Esophagus muscularis mucosa (tissue), 4 donors: ENCODE results near the gene ACTL7A. TPM values are rescaled to one million over a fixed set of nuclear protein-coding genes. Genes with fewer than 3 reads are reported as not detected.

Experiments
- DNase-seq: peaks from one replicate; pipeline ENCODE4 v3.0.0-alpha.2; 2017; ENCODE audit errors: extremely low spot score
- H3K27ac ChIP-seq, 4 donors: fragments of 200-600 bp; sonication (generic); replicated peaks in 1 of 4; 1 replicate in 3 of 4; 2 replicates in 1 of 4; pipeline ENCODE4 v1.5.1; 2016 to 2019; ENCODE audit warnings: mild to moderate bottlenecking in 1 of 4
- H3K27me3 ChIP-seq, 4 donors: fragments of 200-600 bp; sonication (generic); one replicate each; pipeline versions ENCODE4 v1.5.1 to v1.6.0; 2016 to 2019
- H3K36me3 ChIP-seq, 4 donors: fragments of 200-600 bp; sonication (generic); one replicate each; pipeline ENCODE4 v1.5.1; 2016 to 2019
- H3K4me1 ChIP-seq, 4 donors: fragments of 200-600 bp; sonication (generic); one replicate each; pipeline ENCODE4 v1.5.1; 2016 to 2019
- H3K4me3 ChIP-seq, 4 donors: fragments of 200-600 bp; sonication (generic); 1 replicate in 2 of 4; 2 replicates in 2 of 4; pipeline ENCODE4 v1.5.1; 2016 to 2019; ENCODE audit warnings: mild to moderate bottlenecking in 4 of 4, moderate library complexity in 1 of 4
- H3K9me3 ChIP-seq, 4 donors: fragments of 200-600 bp; sonication (generic); 1 replicate in 3 of 4; 2 replicates in 1 of 4; pipeline ENCODE4 v1.5.1; 2016 to 2019
- EP300 ChIP-seq: sonication (generic); formaldehyde crosslinking; IDR thresholded peaks from one replicate; pipeline ENCODE4 v1.6.1; 2017; ENCODE audit warnings: antibody characterized with exemption
- POLR2A ChIP-seq: fragments of 450-650 bp; IDR thresholded peaks from one replicate; pipeline ENCODE4 v1.6.1; 2017; ENCODE audit warnings: antibody characterized with exemption, moderate library complexity, mild to moderate bottlenecking, low read depth
- POLR2AphosphoS5 ChIP-seq, 2 donors: sonication (generic); formaldehyde crosslinking; IDR thresholded peaks; one replicate each; pipeline ENCODE4 v1.6.1; 2017; ENCODE audit warnings: antibody characterized with exemption in 2 of 2
- WGBS: methylation state at CpG from one replicate; pipeline ENCODE4 v1.1.5; 2018; 5-methylcytosine and 5-hydroxymethylcytosine counted together
- intact Hi-C: fragments of 100-400 bp; cut with DNase I; formaldehyde crosslinking; loops from one replicate; pipeline ENCODE4 v1.15.1; 2023
- total RNA-seq, 4 donors: library from RNA; depleted of rRNA; stranded (reverse); fragments of >200 nt; gene quantifications; one replicate each; pipeline versions ENCODE4 v1.1.0 to v1.2.1, GENCODE V29; 2016
- TF ChIP-seq, protein P1 (sequence below), 3 experiments: fragments of 200-600 bp in 2 of 3; fragments of 450-650 bp in 1 of 3; sonication (generic) in 2 of 3; IDR thresholded peaks; one replicate each; pipeline ENCODE4 v1.5.1; 2017 to 2019; ENCODE audit warnings: antibody characterized with exemption in 3 of 3, mild to moderate bottlenecking in 2 of 3, moderate library complexity in 1 of 3

The ACTL7A gene
- total RNA-seq, 4 donors from 2014 or later, result not detected

DNA sequence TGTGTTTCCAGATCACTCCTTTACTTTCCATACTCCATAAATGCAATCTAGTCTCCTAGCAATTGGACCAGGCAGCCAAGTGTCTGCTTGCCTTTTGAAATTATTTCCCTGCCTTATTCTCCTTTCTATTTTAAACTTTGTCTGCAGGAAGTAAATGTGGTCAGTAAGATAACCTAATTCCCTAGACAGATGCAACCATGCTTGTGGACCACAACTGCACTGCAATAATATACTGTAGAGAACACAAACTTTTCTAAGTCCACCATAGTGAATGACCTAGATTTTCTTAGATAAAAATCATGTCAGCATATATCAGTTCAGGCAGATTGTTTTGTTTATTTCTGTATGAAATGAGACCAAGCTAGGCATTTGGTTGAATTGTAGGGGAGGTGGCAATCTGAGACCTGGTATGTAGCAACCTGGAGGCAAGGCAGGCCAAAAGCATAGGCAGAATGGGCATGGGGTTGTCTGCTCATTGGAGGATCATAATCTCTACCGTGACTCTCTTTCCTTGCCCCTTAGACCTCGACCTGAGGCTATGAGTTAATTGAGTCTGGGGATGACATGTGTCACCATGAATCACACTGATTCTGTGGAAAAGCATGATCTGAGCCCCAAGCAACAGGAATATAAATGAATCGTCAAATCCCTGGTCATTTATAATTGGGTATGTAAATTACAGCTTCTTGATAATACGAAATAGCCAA is 27.0 kb upstream of the ACTL7A start:
- intact Hi-C loops, result no loop called here
- no peaks in the 10 kb centered on the region for H3K4me1 ChIP-seq
- WGBS, result 49% methylated on average over 4 of the region's 4 CpGs
- no peak overlapping the region for H3K27ac ChIP-seq
- H3K4me3 ChIP-seq, result no peak overlapping the region
- DNase-seq, result no peak
- H3K36me3 ChIP-seq, result no peaks in the 10 kb centered on the region
- H3K9me3 ChIP-seq, result no peaks in the 10 kb centered on the region
- H3K27me3 ChIP-seq, result no peaks in the 10 kb centered on the region
- TF ChIP-seq POLR2A (no peak), EP300 (no peak), POLR2AphosphoS5 (IDR thresholded peaks at IDR 0.05) (no peak)
- TF ChIP-seq, protein P1, sequence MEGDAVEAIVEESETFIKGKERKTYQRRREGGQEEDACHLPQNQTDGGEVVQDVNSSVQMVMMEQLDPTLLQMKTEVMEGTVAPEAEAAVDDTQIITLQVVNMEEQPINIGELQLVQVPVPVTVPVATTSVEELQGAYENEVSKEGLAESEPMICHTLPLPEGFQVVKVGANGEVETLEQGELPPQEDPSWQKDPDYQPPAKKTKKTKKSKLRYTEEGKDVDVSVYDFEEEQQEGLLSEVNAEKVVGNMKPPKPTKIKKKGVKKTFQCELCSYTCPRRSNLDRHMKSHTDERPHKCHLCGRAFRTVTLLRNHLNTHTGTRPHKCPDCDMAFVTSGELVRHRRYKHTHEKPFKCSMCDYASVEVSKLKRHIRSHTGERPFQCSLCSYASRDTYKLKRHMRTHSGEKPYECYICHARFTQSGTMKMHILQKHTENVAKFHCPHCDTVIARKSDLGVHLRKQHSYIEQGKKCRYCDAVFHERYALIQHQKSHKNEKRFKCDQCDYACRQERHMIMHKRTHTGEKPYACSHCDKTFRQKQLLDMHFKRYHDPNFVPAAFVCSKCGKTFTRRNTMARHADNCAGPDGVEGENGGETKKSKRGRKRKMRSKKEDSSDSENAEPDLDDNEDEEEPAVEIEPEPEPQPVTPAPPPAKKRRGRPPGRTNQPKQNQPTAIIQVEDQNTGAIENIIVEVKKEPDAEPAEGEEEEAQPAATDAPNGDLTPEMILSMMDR (IDR thresholded peaks at IDR 0.05), result no peak

DNA sequence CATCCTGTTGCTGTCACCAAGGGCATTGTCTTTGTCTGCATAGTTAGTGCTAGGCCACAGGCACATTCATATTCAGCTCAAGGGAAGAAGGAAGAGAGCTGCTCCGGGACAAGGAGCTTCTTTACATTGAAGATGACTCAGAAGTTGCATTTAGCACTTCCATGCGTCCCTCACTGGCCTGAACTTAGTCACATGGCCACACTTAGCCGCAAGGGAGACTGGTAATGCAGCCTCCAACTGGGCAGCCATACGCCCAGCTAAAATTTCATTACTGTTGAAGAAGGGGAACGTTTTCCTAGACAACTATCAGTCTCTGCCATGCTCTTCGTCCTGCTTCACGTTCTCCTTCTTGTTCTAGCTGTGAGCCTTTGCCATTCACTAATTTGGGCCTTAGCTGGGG is 26.2 kb upstream of the ACTL7A start:
- Histone ChIP-seq H3K27me3 (no peaks in the 10 kb centered on the region), H3K4me1 (no peaks in the 10 kb centered on the region), H3K9me3 (no peaks in the 10 kb centered on the region), H3K27ac (no peak overlapping the region), H3K4me3 (no peak overlapping the region), H3K36me3 (no peaks in the 10 kb centered on the region)
- TF ChIP-seq POLR2A, result no peak
- no peak for TF ChIP-seq EP300
- TF ChIP-seq POLR2AphosphoS5 (IDR thresholded peaks at IDR 0.05), result no peak
- TF ChIP-seq, protein P1 (IDR thresholded peaks at IDR 0.05), result no peak
- intact Hi-C loops, result no loop called here
- no peak for DNase-seq
- WGBS, result 66% methylated on average over 5 of the region's 7 CpGs

DNA sequence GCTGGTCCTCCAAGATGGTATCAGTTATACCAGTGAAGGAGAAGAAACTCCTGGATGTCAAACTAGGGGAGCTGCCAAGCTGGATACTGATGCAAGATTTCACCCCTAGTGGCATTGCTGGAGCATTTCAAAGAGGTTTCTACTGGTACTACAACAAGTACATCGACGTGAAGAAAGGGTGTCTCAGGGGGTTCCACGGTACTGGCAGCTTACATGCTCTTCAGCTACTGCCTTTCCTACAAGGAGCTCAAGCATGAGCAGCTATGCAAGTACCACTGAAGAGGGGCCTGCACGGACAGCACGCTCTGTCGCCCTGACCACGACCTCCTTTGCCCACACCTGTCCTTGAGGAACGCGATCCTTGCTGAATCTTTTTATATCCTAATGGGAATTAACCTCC is 25.7 kb upstream of the ACTL7A start:
- Histone ChIP-seq H3K9me3 (no peaks in the 10 kb centered on the region), H3K27ac (no peak overlapping the region), H3K27me3 (no peaks in the 10 kb centered on the region), H3K4me1 (no peaks in the 10 kb centered on the region), H3K4me3 (no peak overlapping the region), H3K36me3 (no peaks in the 10 kb centered on the region)
- intact Hi-C loops, result no loop called here
- WGBS, result 86% methylated on average over 9 of the region's 9 CpGs
- DNase-seq, result no peak
- TF ChIP-seq, protein P1 (IDR thresholded peaks at IDR 0.05), result no peak
- no peak for TF ChIP-seq POLR2A
- TF ChIP-seq POLR2AphosphoS5 (IDR thresholded peaks at IDR 0.05), result no peak
- TF ChIP-seq EP300, result no peak

DNA sequence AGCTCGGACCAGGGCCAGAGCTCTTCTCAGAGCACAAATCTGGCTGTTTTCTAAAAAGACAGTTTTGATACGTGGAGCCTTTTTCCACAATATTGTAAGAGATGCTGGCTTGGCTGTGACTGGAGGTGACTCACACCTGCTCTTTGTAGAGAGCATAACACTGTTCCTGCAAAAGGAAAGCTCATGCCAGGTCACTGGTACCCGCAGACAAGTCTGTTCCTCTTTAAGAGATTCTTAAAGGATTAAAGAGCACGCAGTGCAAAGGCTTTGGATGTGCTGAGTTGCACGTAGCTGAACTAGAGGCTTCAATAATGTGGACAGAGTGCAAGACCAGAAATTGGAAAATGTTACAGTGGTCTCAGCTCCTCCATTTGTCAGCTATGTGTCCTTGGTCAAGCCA is 25.3 kb upstream of the ACTL7A start:
- Histone ChIP-seq H3K27ac (no peak overlapping the region), H3K9me3 (no peaks in the 10 kb centered on the region), H3K27me3 (no peaks in the 10 kb centered on the region), H3K4me1 (no peaks in the 10 kb centered on the region), H3K4me3 (no peak overlapping the region), H3K36me3 (no peaks in the 10 kb centered on the region)
- no peak for DNase-seq
- intact Hi-C loops, result no loop called here
- no peak for TF ChIP-seq POLR2AphosphoS5 (IDR thresholded peaks at IDR 0.05)
- no peak for TF ChIP-seq POLR2A
- TF ChIP-seq EP300, result no peak
- TF ChIP-seq, protein P1 (IDR thresholded peaks at IDR 0.05), result no peak
- WGBS, result 80% methylated on average over 5 of the region's 5 CpGs

DNA sequence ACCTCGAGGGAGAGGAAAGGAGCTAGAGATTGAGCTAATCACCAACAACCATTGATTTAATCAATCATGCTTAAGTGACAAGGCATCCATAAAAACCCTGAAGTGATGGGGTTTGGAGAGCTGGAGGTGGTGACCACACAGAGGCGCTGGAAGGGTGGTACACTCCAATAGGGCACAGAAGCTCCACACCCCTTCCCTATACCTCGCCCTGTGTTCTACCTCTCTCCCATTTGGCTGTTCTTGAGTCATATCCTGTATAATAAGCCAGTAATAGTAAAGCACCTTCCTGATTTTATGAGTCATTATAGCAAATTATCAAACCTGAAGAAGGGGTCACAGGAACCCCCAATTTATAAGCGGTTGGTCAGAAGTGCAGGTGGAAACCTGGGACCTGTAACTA is 24.5 kb upstream of the ACTL7A start:
- H3K9me3 ChIP-seq, result no peaks in the 10 kb centered on the region
- no peaks in the 10 kb centered on the region for H3K4me1 ChIP-seq
- no peak for TF ChIP-seq POLR2A
- no peak for TF ChIP-seq POLR2AphosphoS5 (IDR thresholded peaks at IDR 0.05)
- H3K27me3 ChIP-seq, result no peaks in the 10 kb centered on the region
- no peak overlapping the region for H3K27ac ChIP-seq
- no peaks in the 10 kb centered on the region for H3K36me3 ChIP-seq
- no peak overlapping the region for H3K4me3 ChIP-seq
- intact Hi-C loops, result no loop called here
- DNase-seq, result no peak
- 87% methylated on average over 4 of the region's 4 CpGs for WGBS
